Measurements from ENCODE around the gene PRDM16.

- TF ChIP-seq CTCF (conservative IDR thresholded peaks at IDR 0.05; ENCODE audit: low read depth in 2 of 2) (no peak), POLR2AphosphoS5 (IDR thresholded peaks at IDR 0.05; ENCODE audit: low read depth) (no peak), CREB1 (CRISPR knock-in tag; IDR thresholded peaks at IDR 0.05; ENCODE audit: low read depth) (no peak), EZH2 (IDR thresholded peaks at IDR 0.05; ENCODE audit: low read depth, unreplicated experiment) (no peak)
- TF ChIP-seq, protein P1, sequence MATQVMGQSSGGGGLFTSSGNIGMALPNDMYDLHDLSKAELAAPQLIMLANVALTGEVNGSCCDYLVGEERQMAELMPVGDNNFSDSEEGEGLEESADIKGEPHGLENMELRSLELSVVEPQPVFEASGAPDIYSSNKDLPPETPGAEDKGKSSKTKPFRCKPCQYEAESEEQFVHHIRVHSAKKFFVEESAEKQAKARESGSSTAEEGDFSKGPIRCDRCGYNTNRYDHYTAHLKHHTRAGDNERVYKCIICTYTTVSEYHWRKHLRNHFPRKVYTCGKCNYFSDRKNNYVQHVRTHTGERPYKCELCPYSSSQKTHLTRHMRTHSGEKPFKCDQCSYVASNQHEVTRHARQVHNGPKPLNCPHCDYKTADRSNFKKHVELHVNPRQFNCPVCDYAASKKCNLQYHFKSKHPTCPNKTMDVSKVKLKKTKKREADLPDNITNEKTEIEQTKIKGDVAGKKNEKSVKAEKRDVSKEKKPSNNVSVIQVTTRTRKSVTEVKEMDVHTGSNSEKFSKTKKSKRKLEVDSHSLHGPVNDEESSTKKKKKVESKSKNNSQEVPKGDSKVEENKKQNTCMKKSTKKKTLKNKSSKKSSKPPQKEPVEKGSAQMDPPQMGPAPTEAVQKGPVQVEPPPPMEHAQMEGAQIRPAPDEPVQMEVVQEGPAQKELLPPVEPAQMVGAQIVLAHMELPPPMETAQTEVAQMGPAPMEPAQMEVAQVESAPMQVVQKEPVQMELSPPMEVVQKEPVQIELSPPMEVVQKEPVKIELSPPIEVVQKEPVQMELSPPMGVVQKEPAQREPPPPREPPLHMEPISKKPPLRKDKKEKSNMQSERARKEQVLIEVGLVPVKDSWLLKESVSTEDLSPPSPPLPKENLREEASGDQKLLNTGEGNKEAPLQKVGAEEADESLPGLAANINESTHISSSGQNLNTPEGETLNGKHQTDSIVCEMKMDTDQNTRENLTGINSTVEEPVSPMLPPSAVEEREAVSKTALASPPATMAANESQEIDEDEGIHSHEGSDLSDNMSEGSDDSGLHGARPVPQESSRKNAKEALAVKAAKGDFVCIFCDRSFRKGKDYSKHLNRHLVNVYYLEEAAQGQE (IDR thresholded peaks at IDR 0.05; ENCODE audit: unreplicated experiment) = no peak
Observed at GRCh38 chr1:3101124-3101939, 32.3 kb downstream of the PRDM16 start.

Data from GM23338 (cell line).